Rectal smooth muscle tissue (tissue), 1 donor: ENCODE results near the gene SERGEF.
"Not testable (repeated sequence)": the region's sequence is repeated elsewhere in the genome, so short reads cannot be mapped to it uniquely, and the experiment has no call there.

Experiments used
- H3K27ac ChIP-seq: one replicate; pipeline ENCODE4 v1.7.0; 2013; ENCODE audit warnings: low read depth, low read length, inconsistent platforms
- H3K27me3 ChIP-seq: one replicate; pipeline ENCODE4 v1.7.0; 2013; ENCODE audit warnings: low read length; ENCODE audit not compliant: control insufficient read depth, insufficient read depth
- H3K36me3 ChIP-seq: one replicate; pipeline ENCODE4 v1.7.0; 2013; ENCODE audit warnings: low read length; ENCODE audit not compliant: control insufficient read depth, insufficient read depth
- H3K4me1 ChIP-seq: one replicate; pipeline ENCODE4 v1.7.0; 2013; ENCODE audit warnings: low read length; ENCODE audit not compliant: control insufficient read depth, insufficient read depth
- H3K4me3 ChIP-seq: one replicate; pipeline ENCODE4 v1.7.0; 2013; ENCODE audit warnings: low read length
- H3K9ac ChIP-seq: one replicate; pipeline ENCODE4 v1.7.0; 2013; ENCODE audit warnings: low read length

SERGEF gene

GRCh38 chr11:17917556-17917955 lies 95.3 kb downstream of the SERGEF start:
- Histone ChIP-seq H3K27me3 (no peaks in the 10 kb centered on the region), H3K4me3 (no peak overlapping the region), H3K36me3 (peaks cover 6% of the 10 kb centered on the region), H3K27ac (no peak overlapping the region), H3K4me1 (no peaks in the 10 kb centered on the region), H3K9ac (no peak overlapping the region)

GRCh38 chr11:17915500-17916143 lies 97.2 kb downstream of the SERGEF start:
- no peak overlapping the region for H3K4me3 ChIP-seq
- H3K4me1 ChIP-seq, result no peaks in the 10 kb centered on the region
- H3K27me3 ChIP-seq, result no peaks in the 10 kb centered on the region
- H3K27ac ChIP-seq, result no peak overlapping the region
- H3K36me3 ChIP-seq, result peaks cover 6% of the 10 kb centered on the region
- no peak overlapping the region for H3K9ac ChIP-seq

GRCh38 chr11:17914957-17915356 lies 97.9 kb downstream of the SERGEF start:
- Histone ChIP-seq H3K27ac (no peak overlapping the region), H3K4me1 (no peaks in the 10 kb centered on the region), H3K36me3 (peaks cover 6% of the 10 kb centered on the region), H3K27me3 (no peaks in the 10 kb centered on the region), H3K4me3 (no peak overlapping the region), H3K9ac (no peak overlapping the region)

- no peak overlapping the region for H3K27ac ChIP-seq
- no peaks in the 10 kb centered on the region for H3K27me3 ChIP-seq
- H3K9ac ChIP-seq, result no peak overlapping the region
- no peaks in the 10 kb centered on the region for H3K4me1 ChIP-seq
- no peak overlapping the region for H3K4me3 ChIP-seq
- H3K36me3 ChIP-seq, result no peaks in the 10 kb centered on the region
Measured at GRCh38 chr11:17907046-17907445, 105.8 kb downstream of the SERGEF start.

- no peaks in the 10 kb centered on the region for H3K4me1 ChIP-seq
- H3K36me3 ChIP-seq, result no peaks in the 10 kb centered on the region
- H3K27me3 ChIP-seq, result no peaks in the 10 kb centered on the region
- no peak overlapping the region for H3K27ac ChIP-seq
- H3K9ac ChIP-seq, result no peak overlapping the region
- no peak overlapping the region for H3K4me3 ChIP-seq
Measured at GRCh38 chr11:17906436-17906835, 106.4 kb downstream of the SERGEF start.

GRCh38 chr11:17905477-17905876 lies 107.4 kb downstream of the SERGEF start:
- Histone ChIP-seq H3K4me3 (no peak overlapping the region), H3K27ac (no peak overlapping the region), H3K9ac (no peak overlapping the region), H3K4me1 (no peaks in the 10 kb centered on the region), H3K27me3 (no peaks in the 10 kb centered on the region), H3K36me3 (no peaks in the 10 kb centered on the region)

GRCh38 chr11:17901481-17901880 lies 111.4 kb downstream of the SERGEF start:
- Histone ChIP-seq H3K9ac (no peak overlapping the region), H3K27ac (no peak overlapping the region), H3K27me3 (no peaks in the 10 kb centered on the region), H3K36me3 (no peaks in the 10 kb centered on the region), H3K4me1 (no peaks in the 10 kb centered on the region), H3K4me3 (no peak overlapping the region)

GRCh38 chr11:17898782-17899181 lies 114.1 kb downstream of the SERGEF start:
- H3K9ac ChIP-seq, result no peak overlapping the region
- no peaks in the 10 kb centered on the region for H3K27me3 ChIP-seq
- H3K27ac ChIP-seq, result no peak overlapping the region
- no peak overlapping the region for H3K4me3 ChIP-seq
- H3K36me3 ChIP-seq, result no peaks in the 10 kb centered on the region
- H3K4me1 ChIP-seq, result no peaks in the 10 kb centered on the region

GRCh38 chr11:17898071-17898470 lies 114.8 kb downstream of the SERGEF start:
- no peaks in the 10 kb centered on the region for H3K4me1 ChIP-seq
- H3K36me3 ChIP-seq, result peaks cover 3% of the 10 kb centered on the region

GRCh38 chr11:17897495-17897894 lies 115.4 kb downstream of the SERGEF start:
- H3K9ac ChIP-seq, result no peak overlapping the region
- H3K27me3 ChIP-seq, result no peaks in the 10 kb centered on the region
- H3K4me3 ChIP-seq, result no peak overlapping the region
- no peaks in the 10 kb centered on the region for H3K4me1 ChIP-seq
- peaks cover 3% of the 10 kb centered on the region for H3K36me3 ChIP-seq
- H3K27ac ChIP-seq, result no peak overlapping the region

More at GRCh38 chr11:17898071-17898470, 114.8 kb downstream of the SERGEF start:
- Histone ChIP-seq H3K27me3 (no peaks in the 10 kb centered on the region), H3K9ac (no peak overlapping the region), H3K4me3 (no peak overlapping the region), H3K27ac (no peak overlapping the region)

- H3K4me1 ChIP-seq, H3K36me3 ChIP-seq, H3K27ac ChIP-seq, H3K27me3 ChIP-seq, H3K4me3 ChIP-seq, H3K9ac ChIP-seq: not testable (repeated sequence)
Measured at GRCh38 chr11:17896496-17897151, 116.2 kb downstream of the SERGEF start.

GRCh38 chr11:17894929-17895658 lies 117.8 kb downstream of the SERGEF start:
- no peaks in the 10 kb centered on the region for H3K27me3 ChIP-seq
- H3K36me3 ChIP-seq, result peaks cover 3% of the 10 kb centered on the region
- no peak overlapping the region for H3K27ac ChIP-seq
- H3K4me3 ChIP-seq, result no peak overlapping the region
- no peaks in the 10 kb centered on the region for H3K4me1 ChIP-seq
- H3K9ac ChIP-seq, result no peak overlapping the region
